Right kidney (tissue), 1 donor: ENCODE measurements around the gene SLTM.
"Not testable (repeated sequence)": the region's sequence is repeated elsewhere in the genome, so short reads cannot be mapped to it uniquely, and the experiment has no call there.

Experiments
- DNase-seq: peaks from one replicate; pipeline ENCODE4 v3.0.0-alpha.2; 2016

SLTM gene

DNA sequence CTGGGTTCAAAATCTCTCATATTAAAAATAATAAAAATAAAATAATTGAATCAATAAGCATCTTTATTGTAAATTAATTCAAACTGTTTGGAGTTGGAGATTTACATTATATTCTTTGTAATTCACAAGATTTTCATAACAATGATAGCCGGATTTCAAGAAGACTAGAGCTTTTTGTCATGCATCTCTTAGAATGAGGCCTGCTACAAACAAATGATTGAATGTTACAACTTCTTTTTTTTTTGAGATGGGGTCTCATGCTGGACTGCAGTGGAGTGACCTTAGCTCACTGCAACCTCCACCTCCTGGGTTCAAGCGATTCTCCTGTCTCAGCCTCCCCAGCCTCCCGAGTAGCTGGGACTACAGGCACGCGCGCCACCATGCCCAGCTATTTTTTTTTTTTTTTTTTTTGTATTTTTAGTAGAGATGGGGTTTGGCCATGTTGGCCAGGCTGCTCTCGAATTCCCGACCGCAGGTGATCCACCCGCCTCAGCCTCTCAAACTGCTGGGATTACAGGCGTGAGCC lies 3.5 kb downstream of the SLTM start:
- no peak for DNase-seq

DNA sequence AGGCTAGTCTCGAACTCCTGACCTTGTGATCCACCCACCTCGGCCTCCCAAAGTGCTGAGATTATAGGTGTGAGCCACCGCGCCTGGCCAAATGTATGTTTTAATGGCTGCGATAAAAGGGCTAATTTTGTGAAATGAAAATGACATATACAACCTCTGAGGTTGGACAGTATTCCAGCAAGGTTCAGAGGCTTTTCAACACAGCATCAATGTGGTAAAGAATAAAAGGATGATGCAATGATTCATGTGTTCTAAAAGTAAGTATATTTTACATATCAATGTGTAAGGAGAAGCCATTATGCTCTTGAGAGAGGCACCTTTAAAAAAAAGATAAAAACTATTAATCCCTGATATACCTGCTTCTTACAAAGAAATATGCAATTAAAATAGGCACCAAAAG lies 6.7 kb downstream of the SLTM start:
- no peak for DNase-seq

DNA sequence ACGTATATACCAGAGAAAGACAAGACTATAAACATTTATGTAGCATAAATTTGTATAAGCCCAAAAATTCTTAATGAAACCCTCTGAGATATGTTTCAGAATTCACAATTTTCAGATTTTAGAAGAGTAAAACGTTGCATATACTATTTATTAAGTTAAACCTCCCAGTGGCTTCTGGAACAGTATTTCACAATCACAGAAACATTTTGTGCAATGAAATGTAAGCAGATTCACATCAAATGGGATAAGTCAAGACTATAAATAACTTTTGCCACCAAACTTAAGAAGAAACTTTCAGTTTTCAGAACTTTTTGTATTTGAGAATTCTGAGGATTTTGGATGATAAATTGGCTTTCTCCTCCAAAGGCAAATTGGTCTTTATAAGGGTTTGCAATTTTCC lies 9.2 kb downstream of the SLTM start:
- no peak for DNase-seq

DNA sequence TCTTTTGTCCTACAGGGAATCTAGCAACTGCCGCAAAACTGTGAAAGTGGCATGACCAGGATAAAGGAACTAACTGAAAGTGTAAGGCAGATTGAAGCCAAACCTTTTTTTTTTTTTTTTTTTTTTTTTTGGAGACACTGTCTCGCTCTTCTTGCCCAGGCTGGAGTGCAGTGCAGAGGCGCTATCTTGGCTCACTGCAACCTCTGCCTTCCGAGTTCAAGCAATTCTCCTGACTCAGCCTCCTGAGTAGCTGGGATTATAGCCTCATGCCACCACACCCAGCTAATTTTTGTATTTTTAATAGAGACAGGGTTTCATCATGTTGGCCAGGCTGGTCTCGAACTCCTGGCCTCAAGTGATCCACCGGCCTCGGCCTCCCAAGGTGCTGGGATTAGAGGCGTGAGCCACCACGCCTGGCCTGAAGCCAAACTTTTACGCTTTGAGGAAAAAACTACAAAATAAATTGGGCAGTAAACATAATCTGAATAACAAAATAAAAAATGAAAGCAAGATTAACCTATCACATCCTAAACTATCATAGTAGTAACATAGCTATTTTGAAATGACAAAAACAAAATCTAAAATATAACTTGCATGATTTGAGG lies 9.7 kb downstream of the SLTM start:
- no peak for DNase-seq

DNA sequence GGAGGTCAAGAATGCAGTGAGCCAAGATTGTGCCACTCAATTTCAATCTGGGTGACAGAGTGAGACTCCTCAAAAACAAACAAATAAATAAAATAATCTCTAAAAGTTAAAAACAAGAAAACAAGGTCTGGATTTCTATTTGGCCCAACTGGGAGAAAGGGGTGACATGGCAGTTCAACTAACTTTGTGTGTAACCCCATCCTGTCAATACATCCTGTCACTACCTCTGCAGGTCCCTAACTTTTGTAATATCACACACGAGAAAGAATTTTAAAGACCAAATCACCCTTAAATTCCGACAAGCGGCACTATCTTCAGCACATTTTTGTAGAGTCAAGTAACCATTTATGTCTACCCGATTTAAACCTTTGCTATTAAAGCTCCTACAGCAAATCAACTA lies 10.2 kb downstream of the SLTM start:
- DNase-seq = no peak

DNA sequence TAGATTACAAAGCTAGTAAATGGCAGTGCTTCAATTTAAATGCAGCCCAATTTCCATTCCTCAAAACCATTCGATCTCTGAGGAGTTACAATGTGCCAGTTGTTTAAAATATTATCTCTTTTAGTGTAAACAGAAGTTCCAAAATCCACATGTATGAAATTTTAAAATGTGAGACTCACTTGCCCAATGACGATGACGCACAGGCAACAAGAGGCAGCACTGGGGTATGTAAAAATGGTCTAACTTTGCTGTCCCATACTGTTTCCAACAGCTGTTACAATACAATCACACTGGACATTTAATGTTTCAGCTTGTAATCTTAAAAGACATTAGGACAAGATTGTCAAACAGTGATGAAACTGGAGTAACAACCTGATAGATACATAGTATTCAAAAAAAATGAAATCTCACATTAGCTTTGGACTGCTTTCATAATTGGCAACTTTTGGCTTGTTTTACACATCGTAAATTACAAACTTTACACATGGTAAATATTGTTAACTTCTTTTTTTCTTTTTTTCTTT lies 12.2 kb downstream of the SLTM start:
- no peak for DNase-seq

DNA sequence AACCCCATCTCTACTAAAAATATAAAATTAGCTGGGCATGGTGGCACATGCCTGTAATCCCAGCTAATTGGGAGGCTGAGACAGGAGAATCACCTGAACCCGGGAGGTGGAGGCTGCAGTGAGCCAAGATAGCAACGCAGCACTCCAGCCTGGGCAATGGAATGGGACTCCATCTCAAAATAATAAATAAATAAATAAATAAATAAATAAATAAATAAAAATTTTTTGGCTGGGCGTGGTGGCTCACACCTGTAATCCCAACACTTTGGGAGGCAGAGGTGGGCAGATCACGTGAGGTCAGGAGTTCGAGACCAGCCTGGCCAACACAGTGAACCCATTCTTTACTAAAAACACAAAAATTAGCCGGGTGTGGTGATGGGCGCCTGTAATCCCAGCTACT lies 13.0 kb downstream of the SLTM start:
- DNase-seq = not testable (repeated sequence)

DNA sequence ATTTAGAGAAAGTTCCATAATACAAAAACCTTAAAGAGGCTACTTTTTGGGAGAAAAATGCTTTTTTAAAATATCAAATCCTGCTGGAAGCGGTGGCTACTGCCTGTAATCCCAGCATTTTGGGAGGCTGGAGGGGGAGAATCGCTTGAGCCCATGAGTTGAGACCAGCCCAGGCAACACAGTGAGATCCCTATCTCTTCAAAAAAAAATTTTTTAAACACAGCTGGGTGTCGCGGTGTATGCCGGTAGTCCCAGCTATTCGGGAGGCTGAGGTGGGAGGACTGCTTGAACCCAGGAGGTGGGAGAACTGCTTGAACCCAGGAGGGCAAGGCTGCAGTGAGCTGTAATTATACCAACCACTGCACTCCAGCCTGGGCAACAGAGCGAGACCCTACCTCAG lies 14.2 kb downstream of the SLTM start:
- no peak for DNase-seq

DNA sequence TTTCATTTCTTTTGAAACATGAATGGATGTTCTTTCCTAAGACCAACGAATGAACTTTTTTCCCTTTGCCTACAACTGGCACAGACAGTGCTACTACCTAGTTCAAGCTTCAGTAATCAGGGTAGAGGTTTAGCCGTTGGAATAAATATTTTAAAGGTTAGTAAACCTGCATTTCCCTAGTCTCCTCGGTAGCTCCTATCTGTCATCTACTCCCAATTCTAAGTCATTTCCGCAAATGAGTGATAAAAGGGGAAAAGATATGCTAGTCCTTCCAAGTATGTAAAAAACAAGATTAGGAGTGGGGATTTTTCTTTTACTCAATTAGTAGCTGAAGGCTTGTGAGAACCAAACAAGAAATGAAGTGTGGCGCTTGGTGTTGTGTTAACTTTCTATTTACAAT lies 15.2 kb downstream of the SLTM start:
- no peak for DNase-seq

DNA sequence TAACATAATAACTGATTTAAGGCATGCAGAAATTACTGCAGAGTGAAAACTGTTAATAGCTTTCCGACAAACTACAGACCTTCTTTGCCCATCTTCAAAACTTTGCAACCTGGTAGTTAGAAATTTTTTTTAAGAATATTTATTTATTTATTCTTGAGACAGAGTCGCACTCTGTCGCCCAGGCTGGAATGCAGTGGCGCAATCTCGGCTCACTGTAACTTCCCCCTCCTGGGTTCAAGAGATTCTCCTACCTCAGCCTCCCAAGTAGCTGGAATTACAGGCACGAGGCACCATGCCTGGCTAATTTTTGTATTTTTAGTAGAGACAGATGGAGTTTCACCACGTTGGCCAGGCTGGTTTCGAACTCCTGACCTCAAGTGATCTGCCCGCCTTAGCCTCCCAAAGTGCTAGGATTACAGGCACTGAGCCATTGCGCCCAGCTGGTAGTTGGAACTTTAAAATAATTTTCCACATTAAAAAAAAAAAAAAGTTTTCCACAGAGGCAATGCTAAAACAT lies 15.8 kb downstream of the SLTM start:
- not testable (repeated sequence) for DNase-seq

DNA sequence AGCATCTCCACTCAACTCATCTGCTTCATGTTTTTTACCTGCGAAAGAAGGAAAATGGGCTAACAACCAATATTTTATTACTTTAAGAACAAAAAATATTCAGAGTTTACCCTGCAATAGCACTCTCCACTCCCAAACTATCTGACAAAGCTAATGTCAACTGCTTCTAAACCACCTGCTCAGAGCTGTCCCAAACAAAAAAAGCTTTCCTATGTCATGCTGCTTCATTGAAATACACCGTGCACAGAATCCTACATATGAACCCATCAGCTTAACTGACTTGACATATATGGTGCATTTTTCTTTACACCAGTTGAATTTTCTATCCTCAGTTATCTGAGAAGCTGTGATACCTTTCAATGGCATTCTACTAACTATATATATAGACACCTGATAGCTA lies 16.5 kb downstream of the SLTM start:
- DNase-seq = no peak

DNA sequence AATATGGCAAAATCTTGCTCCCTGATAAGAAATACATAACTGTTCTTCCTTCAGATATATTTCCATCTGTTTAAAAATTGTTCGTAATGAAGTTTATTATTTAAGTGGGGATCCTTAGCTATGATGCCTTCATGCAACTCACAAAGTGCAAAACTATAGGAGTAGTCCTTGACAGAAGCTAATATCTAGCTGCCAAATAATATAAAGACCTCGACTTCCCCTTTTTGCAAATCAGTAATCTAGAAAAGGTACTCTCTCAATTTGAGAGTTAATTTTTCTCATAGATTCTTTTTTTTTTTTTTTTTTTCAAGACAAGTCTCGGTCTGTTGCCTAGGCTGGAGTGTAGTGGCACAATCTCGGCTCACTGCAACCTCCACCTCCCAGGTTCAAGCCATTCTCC lies 23.0 kb downstream of the SLTM start:
- no peak for DNase-seq

DNA sequence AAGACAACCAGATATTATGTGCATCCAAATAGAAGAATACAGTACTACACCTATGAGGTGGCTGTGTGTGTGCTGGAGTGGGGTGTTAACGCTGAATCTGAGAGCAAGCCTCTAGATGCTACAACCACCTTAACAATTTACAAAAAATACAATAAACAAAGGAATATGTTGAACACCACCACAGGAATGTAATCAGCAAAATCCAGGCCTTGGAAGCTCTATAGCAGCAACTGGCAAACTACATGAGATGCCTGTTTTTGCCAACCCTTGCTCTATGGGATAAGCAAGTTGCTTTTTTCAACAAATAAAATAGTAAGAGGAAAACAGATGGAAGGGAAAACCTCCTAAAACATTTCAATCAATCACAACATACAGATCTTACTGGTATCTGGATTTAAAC lies 23.9 kb downstream of the SLTM start:
- no peak for DNase-seq

DNA sequence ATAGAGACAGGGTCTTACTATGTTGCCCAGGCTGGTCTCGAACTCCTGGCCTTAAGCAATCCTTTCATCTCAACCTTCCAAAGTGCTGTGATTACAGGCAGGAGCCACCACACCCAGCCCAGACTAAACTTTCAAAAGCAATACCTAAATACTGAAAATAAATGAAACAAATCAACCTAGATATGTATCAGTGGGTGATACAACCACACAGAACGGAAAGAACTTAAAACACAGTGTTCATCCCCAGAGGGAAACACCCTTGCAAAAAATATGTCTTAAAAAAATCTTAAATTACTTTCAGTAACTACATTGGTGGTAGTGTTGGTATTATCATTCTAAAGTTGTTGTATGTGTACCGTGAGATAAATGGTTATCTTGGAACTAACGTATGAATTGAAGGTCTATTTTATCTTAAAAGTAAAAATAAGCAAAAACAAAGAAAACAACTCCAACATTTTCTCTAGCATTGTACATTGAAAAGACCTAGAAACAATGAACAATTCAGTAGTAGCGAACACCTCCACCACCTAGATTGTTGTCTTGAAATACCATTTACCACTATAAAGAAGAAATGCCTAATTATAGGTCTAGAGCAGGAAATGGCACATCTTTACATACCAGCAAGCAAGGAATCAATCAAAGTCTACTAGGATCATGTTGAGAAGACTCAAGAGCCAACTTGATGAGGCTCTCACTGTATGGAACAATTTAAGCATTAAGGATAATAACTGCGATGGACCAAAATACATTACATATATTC lies 24.7 kb downstream of the SLTM start:
- no peak for DNase-seq

DNA sequence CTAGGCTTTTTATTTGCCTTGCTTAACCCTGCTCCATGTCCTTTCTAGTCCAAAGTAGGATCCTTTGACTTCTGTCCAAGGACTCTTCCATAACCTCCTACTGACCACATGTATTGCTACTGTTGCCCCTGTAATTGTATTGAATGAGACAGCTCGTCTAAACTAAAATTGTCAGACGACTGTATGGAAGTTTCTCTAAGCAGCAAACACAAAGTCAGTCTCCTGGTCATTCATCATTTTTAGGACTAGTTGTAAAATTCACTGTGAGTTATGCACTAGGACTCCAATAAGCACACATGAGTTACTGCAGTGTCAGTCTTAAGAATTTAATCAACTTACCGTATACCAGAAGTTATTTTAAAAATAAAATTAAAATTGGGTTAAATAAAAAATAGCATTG lies 32.8 kb downstream of the SLTM start:
- no peak for DNase-seq

DNA sequence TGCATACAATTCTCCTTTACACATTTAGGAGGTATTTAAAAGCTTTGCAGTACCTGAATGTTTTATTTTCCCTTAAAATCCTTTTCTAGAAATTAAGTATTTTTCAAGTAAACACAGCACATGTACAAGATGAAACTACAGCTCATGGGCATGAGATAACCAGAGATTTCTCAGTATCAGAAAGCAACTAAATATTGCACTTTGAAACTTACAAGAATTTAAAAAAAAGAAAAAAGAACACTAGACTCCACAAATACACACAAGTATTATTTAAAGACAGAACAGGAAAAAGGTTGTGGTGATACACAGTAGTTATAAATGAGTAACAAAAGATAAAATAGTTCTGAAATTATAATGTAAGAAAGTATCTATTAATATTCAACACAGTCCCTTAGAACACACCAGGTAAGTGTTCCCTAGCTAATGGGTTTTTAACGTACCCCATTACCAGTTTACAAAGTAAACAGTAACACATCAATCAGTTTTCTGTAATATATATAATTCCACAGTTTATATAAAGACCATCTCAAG lies 35.3 kb downstream of the SLTM start:
- DNase-seq = no peak

DNA sequence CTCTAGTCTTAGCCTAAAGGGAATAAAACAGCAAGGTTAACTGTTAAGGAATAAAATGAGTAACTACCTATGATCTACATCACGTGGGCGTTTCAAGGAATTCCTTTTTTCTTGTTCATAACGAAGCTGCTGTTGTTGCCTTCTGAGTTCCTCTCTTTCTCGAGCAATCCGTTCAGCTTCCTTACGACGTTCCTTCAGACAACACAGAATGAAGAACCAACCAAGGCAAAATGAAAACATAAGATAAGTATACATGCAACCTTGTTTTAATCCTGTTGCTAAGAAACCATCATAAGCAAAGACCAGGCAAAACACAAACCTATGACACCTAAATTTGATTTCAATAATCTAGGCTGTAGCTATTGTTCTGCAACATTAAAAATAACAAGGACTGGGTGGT lies 44.1 kb downstream of the SLTM start:
- no peak for DNase-seq

DNA sequence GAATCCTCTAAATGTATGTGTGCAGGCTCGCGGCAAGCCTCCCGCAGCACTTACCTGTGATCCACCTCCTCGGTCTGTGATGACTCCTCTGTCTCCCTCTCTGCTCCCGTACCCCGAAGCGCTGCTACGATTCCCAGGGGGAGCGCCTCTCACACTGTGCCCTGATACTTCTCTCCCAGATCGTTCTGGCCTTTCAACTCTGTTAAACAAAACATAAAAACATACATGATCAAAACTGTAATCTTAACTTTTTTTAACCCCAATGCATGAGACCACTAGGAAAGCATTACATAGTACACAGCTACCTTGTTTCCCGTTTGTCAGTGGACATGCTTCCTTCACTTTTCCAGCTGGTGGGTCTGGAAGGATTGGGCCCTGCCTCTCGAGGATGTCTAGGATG lies 46.6 kb downstream of the SLTM start:
- no peak for DNase-seq

DNA sequence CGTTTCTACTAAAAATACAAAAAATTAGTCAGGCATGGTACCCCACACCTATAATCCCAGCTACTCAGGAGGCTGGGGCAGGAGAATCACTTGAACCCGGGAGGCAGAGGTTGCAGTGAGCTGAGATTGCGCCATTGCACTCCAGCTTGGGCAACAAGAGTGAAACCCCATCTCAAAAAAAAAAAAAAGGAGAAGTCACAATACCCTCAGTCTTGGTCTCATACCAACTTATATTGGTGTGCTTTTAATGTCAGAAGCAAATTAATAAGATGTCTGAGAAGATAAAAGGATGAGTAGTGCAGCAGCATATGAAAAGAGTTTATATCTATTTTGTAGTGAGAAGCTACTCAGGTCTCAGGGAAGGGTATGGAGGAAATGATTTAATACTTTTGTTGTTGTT lies 49.6 kb downstream of the SLTM start:
- not testable (repeated sequence) for DNase-seq

DNA sequence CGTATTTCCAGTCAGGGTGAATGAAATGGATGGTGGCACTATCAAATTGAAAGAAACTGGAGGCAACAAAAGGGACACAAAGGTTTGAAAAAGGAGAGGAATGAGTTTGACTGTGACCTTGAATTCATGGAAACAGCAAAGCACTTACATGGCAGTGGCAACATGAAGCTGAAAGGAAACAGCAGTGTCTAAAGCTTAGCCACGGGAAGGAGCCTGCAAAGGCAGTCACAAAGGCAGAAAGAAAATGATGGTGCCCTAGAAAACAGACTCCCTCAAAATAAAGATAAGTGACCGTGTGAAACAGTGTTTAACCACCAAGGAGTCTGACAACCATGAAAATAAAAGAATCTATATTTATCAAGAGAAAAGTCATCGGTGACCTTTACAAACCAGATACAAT lies 51.2 kb downstream of the SLTM start:
- no peak for DNase-seq

DNA sequence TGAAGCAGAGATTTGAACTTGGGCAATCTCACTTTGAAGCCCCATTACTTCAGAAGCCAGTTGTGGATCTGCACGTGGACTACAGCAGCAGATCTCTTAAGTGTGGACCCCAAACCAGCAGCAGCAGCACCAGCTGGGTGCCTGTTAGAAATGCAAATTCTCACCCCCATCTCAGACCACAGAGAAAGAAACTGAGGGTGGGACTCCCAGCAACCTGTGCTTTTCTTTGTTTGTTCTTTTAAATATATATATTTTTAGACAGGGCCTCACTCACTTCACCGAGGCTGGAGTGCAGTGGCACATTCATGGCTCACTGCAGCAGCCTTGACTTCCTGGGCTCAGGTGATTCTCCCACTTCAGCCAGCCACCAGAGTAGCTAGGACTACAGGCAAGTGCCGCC lies 53.2 kb downstream of the SLTM start:
- no peak for DNase-seq

DNA sequence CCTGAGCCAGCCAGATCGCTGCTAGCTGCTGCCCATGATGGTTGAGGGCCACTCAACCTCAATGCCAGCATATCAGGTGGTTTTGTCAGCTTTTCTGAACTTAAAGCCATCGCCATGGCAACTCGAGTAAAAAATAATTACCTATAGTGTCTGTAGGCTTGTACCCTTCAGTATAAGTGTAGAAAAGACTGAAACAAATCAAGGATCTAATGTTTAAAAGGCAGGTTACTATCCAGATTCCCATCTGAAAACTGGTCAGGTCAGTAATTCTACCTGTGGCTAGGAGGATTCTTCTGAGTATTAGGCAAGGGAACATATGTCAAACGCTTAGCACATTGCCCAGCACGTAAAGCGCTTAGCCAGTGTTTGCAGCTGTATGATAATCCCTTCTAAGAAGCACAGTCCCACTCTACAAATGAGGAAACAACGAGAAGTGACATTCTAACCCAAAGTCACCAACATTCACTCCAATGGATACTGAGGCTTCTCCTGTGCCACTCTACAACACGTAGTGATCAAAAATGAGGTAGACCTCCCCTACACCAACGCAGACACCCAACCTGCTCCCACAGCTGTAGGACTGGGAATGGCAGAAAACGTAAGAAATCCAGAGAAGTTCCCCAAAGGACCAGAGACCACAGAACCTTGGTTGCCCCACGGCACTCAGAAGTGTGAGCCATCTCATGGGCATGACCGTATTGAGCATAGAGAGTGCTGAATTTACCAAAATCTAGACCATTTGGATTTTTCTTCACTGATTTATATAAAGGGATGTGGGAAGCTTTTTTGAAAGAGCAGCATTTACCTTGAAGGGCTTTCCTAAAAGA lies 55.3 kb downstream of the SLTM start:
- DNase-seq = no peak
